Endothelial cell of umbilical vein (primary cell): ENCODE measurements around the gene ETHE1. TPM values are rescaled to one million over a fixed set of nuclear protein-coding genes. Genes with fewer than 3 reads are reported as not detected.

Experiments
- BruUV-seq: library from RNA; stranded (reverse); fragments of 400-500 nt; replicated peaks from 2 replicates; lab custom pipeline; 2021; lab: Mats Ljungman, UMichigan
- CTCF ChIA-PET: fragments of 300-600, 350-600 bp; sonication (Branson Sonifier 250); formaldehyde crosslinking; loops from one replicate; lab custom pipeline; 2021; ENCODE audit warnings: antibody characterized with exemption, inconsistent platforms; lab: Charles Lee
- POLR2A ChIA-PET: fragments of 300-600, 350-600 bp; sonication (Branson Sonifier 250); formaldehyde crosslinking; loops from one replicate; lab custom pipeline; 2021; ENCODE audit warnings: antibody characterized with exemption, inconsistent platforms; lab: Charles Lee
- DNase-seq: peaks from one replicate; pipeline ENCODE4 v3.0.0-alpha.2; 2011; ENCODE audit warnings: low read depth, low spot score
- FAIRE-seq: peaks from 2 replicates; lab custom pipeline; 2011; peaks lifted over from hg19 to GRCh38; lab: Jason Lieb, UNC
- H2AFZ ChIP-seq: 2 replicates; pipeline ENCODE4 v1.6.0; 2012; ENCODE audit warnings: low read depth, low read length, control low read depth, inconsistent platforms
- H3K27ac ChIP-seq: 2 replicates; pipeline ENCODE4 v1.5.1; 2011; ENCODE audit warnings: low read depth, mild to moderate bottlenecking, control low read depth, low read length, moderate library complexity; ENCODE audit not compliant: insufficient read depth
- H3K27me3 ChIP-seq, 2 experiments: 2 replicates each; pipeline versions ENCODE4 v1.6.0 to v1.6.1; 2011; ENCODE audit warnings: low read length in 2 of 2, mixed read lengths in 1 of 2; ENCODE audit not compliant: control insufficient read depth in 2 of 2, insufficient read depth in 2 of 2
- H3K36me3 ChIP-seq, 2 experiments: 2 replicates in 1 of 2; 3 replicates in 1 of 2; pipeline ENCODE4 v1.5.1; 2011; ENCODE audit warnings: low read length in 2 of 2, mild to moderate bottlenecking in 1 of 2, moderate library complexity in 1 of 2; ENCODE audit not compliant: control insufficient read depth in 2 of 2, insufficient read depth in 2 of 2; ENCODE audit errors: extremely low read depth in 1 of 2
- H3K4me1 ChIP-seq: 3 replicates; pipeline ENCODE4 v1.5.1; 2011; ENCODE audit warnings: mild to moderate bottlenecking, low read length; ENCODE audit not compliant: control insufficient read depth, insufficient read depth; ENCODE audit errors: extremely low read depth
- H3K4me2 ChIP-seq: 2 replicates; pipeline ENCODE4 v1.6.1; 2011; ENCODE audit warnings: low read length, control low read depth, mixed read lengths; ENCODE audit not compliant: insufficient read depth
- H3K4me3 ChIP-seq, 3 experiments: fragments of 200-600 bp in 1 of 3; sonication (generic), shearing (Covaris generic) in 1 of 3; replicated peaks in 1 of 3; 2 replicates each; pipeline ENCODE4 v1.5.1; 2011 to 2016; ENCODE audit warnings: control low read depth in 3 of 3, low read length in 3 of 3, mild to moderate bottlenecking in 2 of 3, inconsistent platforms in 1 of 3, low read depth in 1 of 3, moderate library complexity in 1 of 3; ENCODE audit not compliant: insufficient read depth in 1 of 3
- H3K79me2 ChIP-seq: 2 replicates; pipeline ENCODE4 v1.6.0; 2012; ENCODE audit warnings: low read length, inconsistent platforms; ENCODE audit not compliant: control insufficient read depth, insufficient read depth
- H3K9ac ChIP-seq: replicated peaks from 2 replicates; pipeline ENCODE3; 2011; ENCODE audit warnings: low read length, control low read depth; ENCODE audit not compliant: insufficient read depth; ENCODE audit errors: extremely low read depth
- H3K9me1 ChIP-seq: replicated peaks from 3 replicates; pipeline ENCODE4 v1.6.0; 2011; ENCODE audit warnings: mild to moderate bottlenecking, low read length; ENCODE audit not compliant: control insufficient read depth, insufficient read depth; ENCODE audit errors: extremely low read depth
- H3K9me3 ChIP-seq: replicated peaks from 2 replicates; pipeline ENCODE4 v1.5.1; 2012; ENCODE audit warnings: low read length, inconsistent platforms; ENCODE audit not compliant: control insufficient read depth, insufficient read depth
- H4K20me1 ChIP-seq: replicated peaks from 2 replicates; pipeline ENCODE3; 2011; ENCODE audit warnings: mild to moderate bottlenecking, low read length; ENCODE audit not compliant: control insufficient read depth, insufficient read depth; ENCODE audit errors: extremely low read depth
- EZH2 ChIP-seq: IDR thresholded peaks from 2 replicates; pipeline ENCODE4 v1.6.1; 2012; ENCODE audit warnings: borderline replicate concordance, low read depth, mild to moderate bottlenecking, moderate library complexity, low read length, inconsistent platforms; ENCODE audit not compliant: severe bottlenecking
- FOS ChIP-seq: IDR thresholded peaks from 2 replicates; pipeline ENCODE4 v1.6.1; 2011; ENCODE audit warnings: mild to moderate bottlenecking, low read length, moderate library complexity, borderline replicate concordance; ENCODE audit not compliant: insufficient read depth
- GATA2 ChIP-seq: IDR thresholded peaks from 2 replicates; pipeline ENCODE4 v1.7.0; 2011; ENCODE audit warnings: low read depth, mild to moderate bottlenecking, moderate library complexity, mixed read lengths, low read length; ENCODE audit not compliant: insufficient read length, insufficient read depth
- JUN ChIP-seq: IDR thresholded peaks from 2 replicates; pipeline ENCODE4 v1.6.1; 2011; ENCODE audit warnings: borderline replicate concordance, low read depth; ENCODE audit not compliant: insufficient read length, insufficient read depth
- MAX ChIP-seq: IDR thresholded peaks from 2 replicates; pipeline ENCODE4 v1.6.1; 2011; ENCODE audit not compliant: insufficient read depth, insufficient read length
- MYC ChIP-seq: IDR thresholded peaks from one replicate; pipeline ENCODE4 v1.6.1; 2011; ENCODE audit warnings: mild to moderate bottlenecking, low read depth, low read length
- POLR2A ChIP-seq: IDR thresholded peaks from 2 replicates; pipeline ENCODE4 v1.6.1; 2012; ENCODE audit warnings: low read depth, mild to moderate bottlenecking, control low read depth, low read length
- POLR2AphosphoS5 ChIP-seq: IDR thresholded peaks from 2 replicates; pipeline ENCODE4 v1.6.1; 2012; ENCODE audit warnings: low read depth, mild to moderate bottlenecking, control low read depth, low read length, moderate library complexity; ENCODE audit not compliant: insufficient read depth
- dilution Hi-C: fragments of 300-500 bp; cut with MboI; formaldehyde crosslinking; loops from one replicate; pipeline ENCODE4 v1.15.0; 2019; ENCODE audit warnings: low sequenced_read_pairs; ENCODE audit not compliant: extremely low pct_ligation_motif_present
- intact Hi-C: fragments of 100-400 bp; cut with micrococcal nuclease; formaldehyde crosslinking; loops from one replicate; pipeline ENCODE4 v1.10.0; 2022
- polyA plus RNA-seq, 4 experiments: library from polyadenylated mRNA; depleted of rRNA in 3 of 4; stranded (reverse) in 3 of 4; unstranded in 1 of 4; fragments of >200 nt; gene quantifications; 2 replicates each; pipeline versions ENCODE4 v1.2.1 to v1.2.3, GENCODE V29; 2011 to 2012; ENCODE audit warnings: missing spikeins in 1 of 4
- total RNA-seq: library from RNA; stranded (reverse); gene quantifications from 2 replicates; pipeline ENCODE4 v1.2.3, GENCODE V29; 2021
- TF ChIP-seq, protein P1 (sequence below), 2 donors: IDR thresholded peaks; 1 replicate in 1 of 2; 2 replicates in 1 of 2; pipeline ENCODE4 v1.5.1; 2011; ENCODE audit warnings: low read length in 2 of 2, mild to moderate bottlenecking in 2 of 2, moderate library complexity in 2 of 2, control low read depth in 1 of 2, inconsistent platforms in 1 of 2, low read depth in 1 of 2; ENCODE audit not compliant: insufficient read depth in 1 of 2; ENCODE audit errors: extremely low read depth in 1 of 2

Gene ETHE1
- total and polyA plus RNA-seq, 2 donors (not counting 3 experiments of a cell fraction or from before 2014, with no cell fraction given), result 34.5 to 124 TPM

- no peak overlapping the region for H2AFZ ChIP-seq
- H3K4me1 ChIP-seq, result no peaks in the 10 kb centered on the region
- no peaks in the 10 kb centered on the region for H3K9me1 ChIP-seq
- no TSS peak for BruUV-seq
- no peaks in the 10 kb centered on the region for H3K27me3 ChIP-seq
- H3K27ac ChIP-seq, result no peak overlapping the region
- no peaks in the 10 kb centered on the region for H3K9me3 ChIP-seq
- no peak overlapping the region for H3K4me3 ChIP-seq
- H3K36me3 ChIP-seq, result peaks cover 0 to 12% of the 10 kb centered on the region in 2 experiments
- no peaks in the 10 kb centered on the region for H3K79me2 ChIP-seq
- no peak overlapping the region for H3K4me2 ChIP-seq
- no peak for TF ChIP-seq POLR2AphosphoS5
- FAIRE-seq (no peak), DNase-seq (no peak)
- dilution Hi-C loops, result no loop called here
- CTCF ChIA-PET, result interaction anchor here (0.7 to 3.4 kb wide), 5 partner anchors 11 to 63 kb away, joined by 3 to 14 read pairs (median 3); no protein-coding TSS in a partner anchor
- intact Hi-C loops, result no loop called here
- POLR2A ChIA-PET, result no interaction called here
- no peak overlapping the region for H3K9ac ChIP-seq
- H4K20me1 ChIP-seq, result no peaks in the 10 kb centered on the region
These were observed 31.9 kb downstream of the ETHE1 start for GRCh38 chr19:43495082-43495481.

GRCh38 chr19:43490759-43491158, 36.2 kb downstream of the ETHE1 start:
- H3K9me3 ChIP-seq, result no peaks in the 10 kb centered on the region
- no peak for TF ChIP-seq JUN
- TF ChIP-seq POLR2AphosphoS5, result no peak
- TF ChIP-seq EZH2, result no peak
- TF ChIP-seq MYC, result no peak
- TF ChIP-seq POLR2A, result no peak
- TF ChIP-seq FOS, result no peak
- TF ChIP-seq, protein P1, sequence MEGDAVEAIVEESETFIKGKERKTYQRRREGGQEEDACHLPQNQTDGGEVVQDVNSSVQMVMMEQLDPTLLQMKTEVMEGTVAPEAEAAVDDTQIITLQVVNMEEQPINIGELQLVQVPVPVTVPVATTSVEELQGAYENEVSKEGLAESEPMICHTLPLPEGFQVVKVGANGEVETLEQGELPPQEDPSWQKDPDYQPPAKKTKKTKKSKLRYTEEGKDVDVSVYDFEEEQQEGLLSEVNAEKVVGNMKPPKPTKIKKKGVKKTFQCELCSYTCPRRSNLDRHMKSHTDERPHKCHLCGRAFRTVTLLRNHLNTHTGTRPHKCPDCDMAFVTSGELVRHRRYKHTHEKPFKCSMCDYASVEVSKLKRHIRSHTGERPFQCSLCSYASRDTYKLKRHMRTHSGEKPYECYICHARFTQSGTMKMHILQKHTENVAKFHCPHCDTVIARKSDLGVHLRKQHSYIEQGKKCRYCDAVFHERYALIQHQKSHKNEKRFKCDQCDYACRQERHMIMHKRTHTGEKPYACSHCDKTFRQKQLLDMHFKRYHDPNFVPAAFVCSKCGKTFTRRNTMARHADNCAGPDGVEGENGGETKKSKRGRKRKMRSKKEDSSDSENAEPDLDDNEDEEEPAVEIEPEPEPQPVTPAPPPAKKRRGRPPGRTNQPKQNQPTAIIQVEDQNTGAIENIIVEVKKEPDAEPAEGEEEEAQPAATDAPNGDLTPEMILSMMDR (IDR thresholded peaks at IDR 0.05; ENCODE audit: extremely low read depth in 1 of 2, insufficient read depth in 1 of 2, low read depth in 1 of 2, low read length in 2 of 2), result no peak
- no peak for TF ChIP-seq GATA2
- TF ChIP-seq MAX, result no peak
- no peak overlapping the region for H2AFZ ChIP-seq
- dilution Hi-C loops (no loop called here), intact Hi-C loops (no loop called here)
- FAIRE-seq (no peak), DNase-seq (no peak)
- no peak overlapping the region for H3K27ac ChIP-seq
- no peak overlapping the region for H3K4me2 ChIP-seq
- no peaks in the 10 kb centered on the region for H3K9me1 ChIP-seq
- BruUV-seq, result no TSS peak
- CTCF ChIA-PET, result interaction anchor here (1.1 to 1.6 kb wide), 4 partner anchors 11 to 58 kb away, joined by 3 to 8 read pairs (median 4); no protein-coding TSS in a partner anchor
- no peaks in the 10 kb centered on the region for H3K79me2 ChIP-seq
- POLR2A ChIA-PET, result no interaction called here
- no peaks in the 10 kb centered on the region for H3K4me1 ChIP-seq
- H3K4me3 ChIP-seq, result no peak overlapping the region
- H3K27me3 ChIP-seq, result no peaks in the 10 kb centered on the region
- no peaks in the 10 kb centered on the region for H4K20me1 ChIP-seq
- H3K9ac ChIP-seq, result no peak overlapping the region
- H3K36me3 ChIP-seq, result peaks cover 0 to 12% of the 10 kb centered on the region in 2 experiments
